Chondrocyte (in vitro differentiated cells): Measurements from ENCODE around the gene CNN2. TPM values are rescaled to one million over a fixed set of nuclear protein-coding genes. Genes with fewer than 3 reads are reported as not detected.

Experiments
- DNase-seq: peaks from one replicate; pipeline ENCODE4 v3.0.0; 2021; ENCODE audit warnings: mixed read lengths, low spot score
- H3K27ac Mint-ChIP-seq: one replicate; pipeline ENCODE4 v1.8.0; 2021; ENCODE audit warnings: mild to moderate bottlenecking, moderate library complexity, mixed read lengths; ENCODE audit not compliant: unreplicated experiment
- H3K27me3 Mint-ChIP-seq: 2 replicates; pipeline ENCODE4 v1.8.0; 2021; ENCODE audit warnings: low read depth, mixed read lengths
- H3K36me3 Mint-ChIP-seq: 2 replicates; pipeline ENCODE4 v1.8.0; 2021; ENCODE audit warnings: low read depth, mixed read lengths
- H3K4me1 Mint-ChIP-seq: 2 replicates; pipeline ENCODE4 v1.8.0; 2021; ENCODE audit warnings: low read depth, mild to moderate bottlenecking, mixed read lengths
- H3K4me3 Mint-ChIP-seq: one replicate; pipeline ENCODE4 v1.8.0; 2021; ENCODE audit warnings: mild to moderate bottlenecking, moderate library complexity, mixed read lengths; ENCODE audit not compliant: unreplicated experiment
- H3K9me3 Mint-ChIP-seq: 2 replicates; pipeline ENCODE4 v1.8.0; 2021; ENCODE audit warnings: low read depth, mixed read lengths
- CTCF ChIP-seq: fragments of 200-600 bp; sonication (generic); IDR thresholded peaks from 2 replicates; pipeline ENCODE4 v1.5.0; 2021; ENCODE audit warnings: antibody characterized with exemption, mild to moderate bottlenecking, moderate library complexity
- total RNA-seq: library from RNA; stranded (reverse); gene quantifications from 3 replicates; pipeline ENCODE4 v1.2.1, GENCODE V29; 2021

The CNN2 gene
- total RNA-seq, 1 donor from 2014 or later, result 363 TPM

- Mint-ChIP-seq H3K9me3 (no peaks in the 10 kb centered on the region), H3K27ac (no peak overlapping the region), H3K4me3 (no peak overlapping the region), H3K27me3 (no peaks in the 10 kb centered on the region), H3K36me3 (peaks cover 6% of the 10 kb centered on the region), H3K4me1 (peaks cover 3% of the 10 kb centered on the region)
- DNase-seq, result no peak
- no peak for TF ChIP-seq CTCF
Measured at GRCh38 chr19:1086613-1087012, 60.2 kb downstream of the CNN2 start.

GRCh38 chr19:1087813-1088415, 61.5 kb downstream of the CNN2 start:
- no peak overlapping the region for H3K27ac Mint-ChIP-seq
- no peak for DNase-seq
- no peak overlapping the region for H3K4me3 Mint-ChIP-seq
- H3K36me3 Mint-ChIP-seq, result peaks cover 6% of the 10 kb centered on the region
- no peak for TF ChIP-seq CTCF
- no peaks in the 10 kb centered on the region for H3K4me1 Mint-ChIP-seq
- no peaks in the 10 kb centered on the region for H3K9me3 Mint-ChIP-seq
- H3K27me3 Mint-ChIP-seq, result no peaks in the 10 kb centered on the region

- no peaks in the 10 kb centered on the region for H3K27me3 Mint-ChIP-seq
- peaks cover 6% of the 10 kb centered on the region for H3K4me1 Mint-ChIP-seq
- no peak for TF ChIP-seq CTCF
- no peaks in the 10 kb centered on the region for H3K9me3 Mint-ChIP-seq
- DNase-seq, result no peak
- H3K27ac Mint-ChIP-seq, result no peak overlapping the region
- peaks cover 6% of the 10 kb centered on the region for H3K36me3 Mint-ChIP-seq
- no peak overlapping the region for H3K4me3 Mint-ChIP-seq
Measured at GRCh38 chr19:1088416-1089010, 62.1 kb downstream of the CNN2 start.

Other genes starting within 250 kb of the CNN2 start
- gene PTBP1, start 229.2 kb upstream of the CNN2 start, total RNA-seq, result 281 to 343 TPM (median 285 TPM) in 3 replicates
- 5.4 to 6.8 TPM (median 6.0 TPM) in 3 replicates for gene PLPPR3, start 204.7 kb upstream of the CNN2 start, total RNA-seq
- 0.37 to 0.51 TPM in 2 of 3 replicates, not detected in the other for gene AZU1, start 198.8 kb upstream of the CNN2 start, total RNA-seq
- gene PRTN3, start 185.6 kb upstream of the CNN2 start, total RNA-seq, result not detected in 3 replicates
- not detected in 3 replicates for gene ELANE, start 174.3 kb upstream of the CNN2 start, total RNA-seq
- 1.1 to 17.9 TPM (median 1.8 TPM) in 3 replicates for gene CFD, start 166.9 kb upstream of the CNN2 start, total RNA-seq
- 47.0 to 53.9 TPM (median 53.1 TPM) in 3 replicates for gene MED16, start 133.4 kb upstream of the CNN2 start, total RNA-seq
- gene RNU6-9, start 133.1 kb upstream of the CNN2 start, total RNA-seq, result not detected in 3 replicates
- 47.1 to 52.2 TPM (median 48.4 TPM) in 3 replicates for gene R3HDM4, start 113.4 kb upstream of the CNN2 start, total RNA-seq
- gene KISS1R, start 109.3 kb upstream of the CNN2 start, total RNA-seq, result 0.17 to 0.38 TPM (median 0.24 TPM) in 3 replicates
- gene ARID3A, start 100.6 kb upstream of the CNN2 start, total RNA-seq, result 6.6 to 10.0 TPM (median 8.8 TPM) in 3 replicates
- gene WDR18, start 42.3 kb upstream of the CNN2 start, total RNA-seq, result 42.1 to 48.5 TPM (median 48.0 TPM) in 3 replicates
- gene GRIN3B, start 26.2 kb upstream of the CNN2 start, total RNA-seq, result 0.31 to 0.67 TPM (median 0.33 TPM) in 3 replicates
- gene TMEM259, start 5.5 kb upstream of the CNN2 start, total RNA-seq, result 120 to 130 TPM (median 120 TPM) in 3 replicates
- gene RNU6-2, start 5.1 kb upstream of the CNN2 start, total RNA-seq, result not detected in 3 replicates
- gene ABCA7, start 13.5 kb downstream of the CNN2 start, total RNA-seq, result 6.7 to 15.9 TPM (median 8.9 TPM) in 3 replicates
- 0.57 to 1.6 TPM (median 1.0 TPM) in 3 replicates for gene ARHGAP45, start 40.6 kb downstream of the CNN2 start, total RNA-seq
- gene POLR2E, start 68.8 kb downstream of the CNN2 start, total RNA-seq, result 110 to 119 TPM (median 113 TPM) in 3 replicates
- gene GPX4, start 77.4 kb downstream of the CNN2 start, total RNA-seq, result 240 to 246 TPM (median 245 TPM) in 3 replicates
- gene SBNO2, start 147.7 kb downstream of the CNN2 start, total RNA-seq, result 25.9 to 46.0 TPM (median 45.6 TPM) in 3 replicates
- gene STK11, start 179.2 kb downstream of the CNN2 start, total RNA-seq, result 41.1 to 44.5 TPM (median 42.3 TPM) in 3 replicates
- gene CBARP, start 211.4 kb downstream of the CNN2 start, total RNA-seq, result 4.8 to 9.0 TPM (median 7.6 TPM) in 3 replicates
- gene ATP5F1D, start 215.1 kb downstream of the CNN2 start, total RNA-seq, result 110 to 125 TPM (median 122 TPM) in 3 replicates
- gene MIDN, start 222.0 kb downstream of the CNN2 start, total RNA-seq, result 64.5 to 75.3 TPM (median 68.3 TPM) in 3 replicates
- gene CIRBP, start 242.7 kb downstream of the CNN2 start, total RNA-seq, result 295 to 320 TPM (median 303 TPM) in 3 replicates
- 32.7 to 41.3 TPM (median 36.1 TPM) in 3 replicates for gene FAM174C, start 248.9 kb downstream of the CNN2 start, total RNA-seq